Measurements from ENCODE around the gene WDPCP. TPM values are rescaled to one million over a fixed set of nuclear protein-coding genes. Genes with fewer than 3 reads are reported as not detected.

Gene WDPCP
- total RNA-seq, 1 donor from 2014 or later: 18.8 TPM

DNA sequence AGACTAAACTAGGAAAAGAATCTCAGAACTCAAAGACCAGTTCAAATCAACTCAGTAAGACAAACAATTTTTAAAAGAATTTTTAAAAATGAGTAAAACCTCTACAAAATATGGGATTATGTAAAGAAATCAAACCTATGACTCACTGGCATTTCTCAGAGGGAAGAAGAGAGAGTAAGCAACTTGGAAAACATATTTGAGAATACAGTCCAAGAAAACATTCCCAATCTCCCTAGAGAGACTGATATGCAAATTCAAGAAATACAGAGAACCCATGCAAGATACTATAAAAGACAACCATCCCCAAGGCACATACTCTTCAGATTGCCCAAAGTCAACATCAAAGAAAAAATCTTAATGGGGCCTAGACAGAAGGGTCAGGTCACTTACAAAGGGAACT, 162.7 kb downstream of the WDPCP start:
- no peak overlapping the region for H3K27ac ChIP-seq (replicated peaks)
- peaks cover 11% of the 10 kb centered on the region for H3K36me3 ChIP-seq
- H3K4me3 ChIP-seq: no peak overlapping the region
- H3K4me1 ChIP-seq: no peaks in the 10 kb centered on the region
- intact Hi-C loops (cut with micrococcal nuclease): no loop called here
- H3K27me3 ChIP-seq (ENCODE audit: low read depth): no peaks in the 10 kb centered on the region
- H3K9me3 ChIP-seq (replicated peaks): peaks cover 13% of the 10 kb centered on the region
- no peak for DNase-seq
- no peak for TF ChIP-seq CTCF (IDR thresholded peaks at IDR 0.05; ENCODE audit: borderline replicate concordance)

- DNase-seq: no peak
- no peaks in the 10 kb centered on the region for H3K27me3 ChIP-seq (ENCODE audit: low read depth)
These were observed 163.2 kb downstream of the WDPCP start for GRCh38 chr2:63425079-63425416.

GRCh38 chr2:63424329-63425078, 163.8 kb downstream of the WDPCP start:
- H3K4me1 ChIP-seq: no peaks in the 10 kb centered on the region
- H3K9me3 ChIP-seq (replicated peaks): peaks cover 13% of the 10 kb centered on the region
- intact Hi-C loops (cut with micrococcal nuclease): no loop called here
- no peak overlapping the region for H3K4me3 ChIP-seq
- H3K27me3 ChIP-seq (ENCODE audit: low read depth): no peaks in the 10 kb centered on the region
- no peak for DNase-seq
- no peak overlapping the region for H3K27ac ChIP-seq (replicated peaks)
- H3K36me3 ChIP-seq: peaks cover 6% of the 10 kb centered on the region
- peak; percentile 41 for TF ChIP-seq CTCF (IDR thresholded peaks at IDR 0.05; ENCODE audit: borderline replicate concordance)

More at GRCh38 chr2:63425079-63425416, 163.2 kb downstream of the WDPCP start:
- no peak overlapping the region for H3K4me3 ChIP-seq
- peaks cover 13% of the 10 kb centered on the region for H3K9me3 ChIP-seq (replicated peaks)
- no peak overlapping the region for H3K27ac ChIP-seq (replicated peaks)
- H3K4me1 ChIP-seq: no peaks in the 10 kb centered on the region
- H3K36me3 ChIP-seq: peaks cover 7% of the 10 kb centered on the region
- intact Hi-C loops (cut with micrococcal nuclease): no loop called here
- no peak for TF ChIP-seq CTCF (IDR thresholded peaks at IDR 0.05; ENCODE audit: borderline replicate concordance)

- Histone ChIP-seq H3K36me3 (peaks cover 3% of the 10 kb centered on the region), H3K27ac (replicated peaks) (no peak overlapping the region), H3K27me3 (ENCODE audit: low read depth) (no peaks in the 10 kb centered on the region), H3K4me1 (no peaks in the 10 kb centered on the region), H3K4me3 (no peak overlapping the region), H3K9me3 (replicated peaks) (peaks cover 9% of the 10 kb centered on the region)
- TF ChIP-seq CTCF (IDR thresholded peaks at IDR 0.05; ENCODE audit: borderline replicate concordance): no peak
- no peak for DNase-seq
- intact Hi-C loops (cut with micrococcal nuclease): no loop called here
These were observed 165.7 kb downstream of the WDPCP start for GRCh38 chr2:63422556-63422955.

DNA sequence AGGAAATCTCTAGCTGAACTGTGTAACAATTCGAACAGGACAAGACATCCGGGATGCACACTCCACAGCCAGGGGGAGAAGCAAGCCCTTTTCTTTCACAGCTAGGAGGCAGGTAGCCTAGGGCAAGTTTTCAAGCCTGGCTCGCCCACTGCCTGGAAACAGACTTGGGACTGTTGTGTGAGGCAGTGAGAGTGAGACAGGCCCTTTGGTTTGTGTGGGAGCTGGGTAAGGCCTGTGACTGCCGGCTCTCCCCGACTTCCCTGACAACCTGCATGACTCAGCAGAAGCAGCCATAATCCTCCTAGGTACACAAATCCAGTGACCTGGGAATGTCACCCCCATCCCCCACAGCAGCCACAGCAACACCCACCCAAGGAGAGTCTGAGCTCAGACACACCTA, 179.7 kb downstream of the WDPCP start:
- no peak for TF ChIP-seq CTCF (IDR thresholded peaks at IDR 0.05; ENCODE audit: borderline replicate concordance)
- DNase-seq: no peak
- H3K36me3 ChIP-seq: peaks cover 32% of the 10 kb centered on the region

More for the DNA sequence above, 179.7 kb downstream of the WDPCP start:
- Histone ChIP-seq H3K4me3 (no peak overlapping the region), H3K4me1 (no peaks in the 10 kb centered on the region), H3K27me3 (ENCODE audit: low read depth) (no peaks in the 10 kb centered on the region), H3K9me3 (replicated peaks) (no peaks in the 10 kb centered on the region), H3K27ac (replicated peaks) (no peak overlapping the region)
- intact Hi-C loops (cut with micrococcal nuclease): no loop called here
